Smooth muscle cell (in vitro differentiated cells): ENCODE measurements around the gene GALNT8. TPM values are rescaled to one million over a fixed set of nuclear protein-coding genes. Genes with fewer than 3 reads are reported as not detected.

Experiments used
- DNase-seq: peaks from one replicate; lab custom pipeline; 2025; ENCODE audit not compliant: unreplicated experiment; lab: John Stamatoyannopoulos, UW
- H2AFZ ChIP-seq: fragments of 200-600 bp; sonication (generic); 2 replicates; pipeline ENCODE4 v1.6.0; 2016; ENCODE audit warnings: antibody characterized with exemption, low read depth, mild to moderate bottlenecking
- H3F3A ChIP-seq: fragments of 200-600 bp; sonication (generic); 2 replicates; pipeline ENCODE4 v1.6.0; 2017; ENCODE audit warnings: antibody characterized with exemption, low read depth
- H3K27ac ChIP-seq: fragments of 200-600 bp; sonication (generic); 2 replicates; pipeline ENCODE4 v1.5.1; 2016; ENCODE audit warnings: low read depth, mild to moderate bottlenecking
- H3K27me3 ChIP-seq: fragments of 200-600 bp; sonication (generic); 2 replicates; pipeline ENCODE4 v1.6.1; 2016; ENCODE audit warnings: low read depth, mild to moderate bottlenecking
- H3K36me3 ChIP-seq: fragments of 200-600 bp; sonication (generic); 2 replicates; pipeline ENCODE4 v1.5.1; 2016; ENCODE audit warnings: low read depth
- H3K4me1 ChIP-seq: fragments of 200-600 bp; sonication (generic); 2 replicates; pipeline ENCODE4 v1.5.1; 2016; ENCODE audit warnings: low read depth
- H3K4me2 ChIP-seq: fragments of 200-600 bp; sonication (generic); 2 replicates; pipeline ENCODE4 v1.6.0; 2016; ENCODE audit warnings: mild to moderate bottlenecking
- H3K4me3 ChIP-seq: fragments of 200-600 bp; sonication (generic); 2 replicates; pipeline ENCODE4 v1.5.1; 2016; ENCODE audit warnings: mild to moderate bottlenecking
- H3K79me2 ChIP-seq: fragments of 200-600 bp; sonication (generic); 2 replicates; pipeline ENCODE4 v1.6.0; 2016; ENCODE audit warnings: low read depth, mild to moderate bottlenecking
- H3K9ac ChIP-seq: fragments of 200-600 bp; sonication (generic); 2 replicates; pipeline ENCODE4 v1.6.0; 2016; ENCODE audit warnings: low read depth
- H3K9me3 ChIP-seq: fragments of 200-600 bp; sonication (generic); replicated peaks from 2 replicates; pipeline ENCODE4 v1.5.1; 2016; ENCODE audit warnings: low read depth
- H4K20me1 ChIP-seq: fragments of 200-600 bp; sonication (generic); 2 replicates; pipeline ENCODE4 v1.6.0; 2016; ENCODE audit warnings: low read depth
- CTCF ChIP-seq: fragments of 200-600 bp; sonication (generic); IDR thresholded peaks from 2 replicates; pipeline ENCODE4 v1.5.1; 2017; ENCODE audit warnings: borderline replicate concordance, mild to moderate bottlenecking, antibody characterized with exemption; ENCODE audit not compliant: insufficient read depth, poor library complexity, severe bottlenecking
- WGBS: methylation state at CpG from one replicate; pipeline ENCODE4 v1.1.7; 2016; ENCODE audit warnings: low lambda C conversion rate; 5-methylcytosine and 5-hydroxymethylcytosine counted together
- polyA plus RNA-seq: library from polyadenylated mRNA; unstranded; fragments of >200 nt; fragmentation: Nextera tagmentation; extraction: Ambion mirVana; gene quantifications from 2 replicates; pipeline ENCODE4 v1.2.1, GENCODE V29; 2016
- total RNA-seq: library from RNA; depleted of rRNA; stranded (reverse); fragments of >200 nt; gene quantifications from 2 replicates; pipeline ENCODE4 v1.2.3, GENCODE V29; 2014

The GALNT8 gene
- total and polyA plus RNA-seq, 2 experiments from 2014 or later = 2.7 to 4.1 TPM

- 45% methylated on average over 34 of the region's 34 CpGs for WGBS
- peak overlapping the region; percentile 64 for H3K4me3 ChIP-seq
Observed at GRCh38 chr12:4810219-4810671, 90.0 kb downstream of the GALNT8 start.

GRCh38 chr12:4812624-4813327, 92.6 kb downstream of the GALNT8 start:
- peaks cover 5% of the 10 kb centered on the region for H3K4me1 ChIP-seq
- no peak overlapping the region for H3K9ac ChIP-seq
- WGBS = 90% methylated on average over 4 of the region's 4 CpGs
- H3K9me3 ChIP-seq = no peaks in the 10 kb centered on the region
- no peak overlapping the region for H3K27ac ChIP-seq
- no peaks in the 10 kb centered on the region for H4K20me1 ChIP-seq
- H3K27me3 ChIP-seq = peaks cover 27% of the 10 kb centered on the region
- no peak for DNase-seq
- no peak overlapping the region for H3K4me3 ChIP-seq
- peaks cover 2% of the 10 kb centered on the region for H3K79me2 ChIP-seq
- H3K4me2 ChIP-seq = no peak overlapping the region
- TF ChIP-seq CTCF = no peak
- no peaks in the 10 kb centered on the region for H3K36me3 ChIP-seq
- no peaks in the 10 kb centered on the region for H3F3A ChIP-seq
- no peak overlapping the region for H2AFZ ChIP-seq

More at GRCh38 chr12:4810219-4810671, 90.0 kb downstream of the GALNT8 start:
- Histone ChIP-seq H4K20me1 (no peaks in the 10 kb centered on the region), H3F3A (no peaks in the 10 kb centered on the region), H3K79me2 (no peaks in the 10 kb centered on the region), H3K4me2 (peak overlapping the region; percentile 97), H3K36me3 (no peaks in the 10 kb centered on the region), H3K27ac (no peak overlapping the region), H2AFZ (peak overlapping the region; percentile 75), H3K9ac (no peak overlapping the region), H3K4me1 (peaks cover 5% of the 10 kb centered on the region), H3K9me3 (no peaks in the 10 kb centered on the region), H3K27me3 (peaks cover 42% of the 10 kb centered on the region)
- no peak for DNase-seq
- no peak for TF ChIP-seq CTCF

GRCh38 chr12:4813741-4814140, 93.5 kb downstream of the GALNT8 start:
- no peak overlapping the region for H3K9ac ChIP-seq
- no peaks in the 10 kb centered on the region for H3K9me3 ChIP-seq
- no peak overlapping the region for H2AFZ ChIP-seq
- peaks cover 4% of the 10 kb centered on the region for H3K79me2 ChIP-seq
- H3K4me3 ChIP-seq = no peak overlapping the region
- no peaks in the 10 kb centered on the region for H3K36me3 ChIP-seq
- peaks cover 17% of the 10 kb centered on the region for H3K27me3 ChIP-seq
- WGBS = 75% methylated on average over 5 of the region's 5 CpGs
- no peak overlapping the region for H3K27ac ChIP-seq
- peaks cover 5% of the 10 kb centered on the region for H3K4me1 ChIP-seq
- no peaks in the 10 kb centered on the region for H3F3A ChIP-seq
- no peak for DNase-seq
- H4K20me1 ChIP-seq = no peaks in the 10 kb centered on the region
- TF ChIP-seq CTCF = no peak
- no peak overlapping the region for H3K4me2 ChIP-seq

- Histone ChIP-seq H3K4me1 (peaks cover 5% of the 10 kb centered on the region), H3K36me3 (no peaks in the 10 kb centered on the region), H3F3A (no peaks in the 10 kb centered on the region), H4K20me1 (no peaks in the 10 kb centered on the region), H3K9me3 (no peaks in the 10 kb centered on the region), H3K4me2 (no peak overlapping the region), H3K4me3 (no peak overlapping the region), H2AFZ (no peak overlapping the region), H3K27me3 (peaks cover 10% of the 10 kb centered on the region), H3K79me2 (peaks cover 4% of the 10 kb centered on the region), H3K9ac (no peak overlapping the region), H3K27ac (no peak overlapping the region)
- no peak for DNase-seq
- 94% methylated on average over 9 of the region's 9 CpGs for whole genome bisulfite sequencing
- TF ChIP-seq CTCF = no peak
Observed at GRCh38 chr12:4814485-4814884, 94.3 kb downstream of the GALNT8 start.
